Mesothelial cell of epicardium (in vitro differentiated cells): ENCODE measurements around the gene PRXL2A. TPM values are rescaled to one million over a fixed set of nuclear protein-coding genes. Genes with fewer than 3 reads are reported as not detected.
"Not testable (repeated sequence)": the region's sequence is repeated elsewhere in the genome, so short reads cannot be mapped to it uniquely, and the experiment has no call there.

Source experiments
- DNase-seq, 2 experiments: peaks; one replicate each; pipeline ENCODE4 v3.0.0; 2021; ENCODE audit warnings: low spot score in 2 of 2; ENCODE audit not compliant: unreplicated experiment in 2 of 2
- H3K27ac Mint-ChIP-seq: 2 replicates; pipeline ENCODE4 v1.8.0; 2021; ENCODE audit warnings: mixed read lengths
- H3K27me3 Mint-ChIP-seq: 2 replicates; pipeline ENCODE4 v1.8.0; 2021; ENCODE audit warnings: low read depth, mixed read lengths
- H3K36me3 Mint-ChIP-seq: 2 replicates; pipeline ENCODE4 v1.8.0; 2021; ENCODE audit warnings: mixed read lengths
- H3K4me1 Mint-ChIP-seq: 2 replicates; pipeline ENCODE4 v1.8.0; 2021; ENCODE audit warnings: mixed read lengths
- H3K4me3 Mint-ChIP-seq: 2 replicates; pipeline ENCODE4 v1.8.0; 2021; ENCODE audit warnings: mild to moderate bottlenecking, moderate library complexity, mixed read lengths
- H3K9me3 Mint-ChIP-seq: 2 replicates; pipeline ENCODE4 v1.8.0; 2021; ENCODE audit warnings: mixed read lengths
- total RNA-seq: library from RNA; stranded (reverse); gene quantifications from 3 replicates; pipeline ENCODE4 v1.2.1, GENCODE V29; 2021
- TF ChIP-seq, protein P1 (sequence below): fragments of 200-600 bp; sonication (generic); IDR thresholded peaks from one replicate; pipeline ENCODE4 v1.5.0; 2021; ENCODE audit warnings: antibody characterized with exemption; ENCODE audit not compliant: unreplicated experiment

Gene PRXL2A
- total RNA-seq, 1 donor from 2014 or later = 93.9 TPM

DNA sequence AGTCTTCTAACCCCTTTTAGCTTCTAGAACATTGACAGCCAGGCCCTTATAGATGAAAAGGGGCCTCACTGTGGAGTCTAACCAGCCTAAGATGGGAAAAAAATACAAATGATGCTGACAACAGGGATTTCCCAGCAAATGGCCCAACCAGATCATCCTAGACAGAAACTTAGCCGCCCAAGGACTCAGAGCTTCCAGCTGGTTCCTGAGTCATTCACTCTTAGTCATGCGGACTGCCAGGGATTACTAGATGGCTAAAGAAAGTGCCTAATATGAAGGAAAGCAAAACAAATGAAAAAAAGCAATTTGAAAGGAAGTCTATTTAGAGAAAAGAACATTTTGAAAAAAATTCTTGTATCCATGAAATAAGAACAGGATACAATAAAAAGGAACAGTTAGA is 69.5 kb downstream of the PRXL2A start:
- H3K4me1 Mint-ChIP-seq = peaks cover 14% of the 10 kb centered on the region
- no peak overlapping the region for H3K4me3 Mint-ChIP-seq
- peaks cover 27% of the 10 kb centered on the region for H3K36me3 Mint-ChIP-seq
- TF ChIP-seq, protein P1, sequence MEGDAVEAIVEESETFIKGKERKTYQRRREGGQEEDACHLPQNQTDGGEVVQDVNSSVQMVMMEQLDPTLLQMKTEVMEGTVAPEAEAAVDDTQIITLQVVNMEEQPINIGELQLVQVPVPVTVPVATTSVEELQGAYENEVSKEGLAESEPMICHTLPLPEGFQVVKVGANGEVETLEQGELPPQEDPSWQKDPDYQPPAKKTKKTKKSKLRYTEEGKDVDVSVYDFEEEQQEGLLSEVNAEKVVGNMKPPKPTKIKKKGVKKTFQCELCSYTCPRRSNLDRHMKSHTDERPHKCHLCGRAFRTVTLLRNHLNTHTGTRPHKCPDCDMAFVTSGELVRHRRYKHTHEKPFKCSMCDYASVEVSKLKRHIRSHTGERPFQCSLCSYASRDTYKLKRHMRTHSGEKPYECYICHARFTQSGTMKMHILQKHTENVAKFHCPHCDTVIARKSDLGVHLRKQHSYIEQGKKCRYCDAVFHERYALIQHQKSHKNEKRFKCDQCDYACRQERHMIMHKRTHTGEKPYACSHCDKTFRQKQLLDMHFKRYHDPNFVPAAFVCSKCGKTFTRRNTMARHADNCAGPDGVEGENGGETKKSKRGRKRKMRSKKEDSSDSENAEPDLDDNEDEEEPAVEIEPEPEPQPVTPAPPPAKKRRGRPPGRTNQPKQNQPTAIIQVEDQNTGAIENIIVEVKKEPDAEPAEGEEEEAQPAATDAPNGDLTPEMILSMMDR = no peak
- no peak for DNase-seq
- H3K27me3 Mint-ChIP-seq = no peaks in the 10 kb centered on the region
- no peak overlapping the region for H3K27ac Mint-ChIP-seq
- H3K9me3 Mint-ChIP-seq = peaks cover 15% of the 10 kb centered on the region

DNA sequence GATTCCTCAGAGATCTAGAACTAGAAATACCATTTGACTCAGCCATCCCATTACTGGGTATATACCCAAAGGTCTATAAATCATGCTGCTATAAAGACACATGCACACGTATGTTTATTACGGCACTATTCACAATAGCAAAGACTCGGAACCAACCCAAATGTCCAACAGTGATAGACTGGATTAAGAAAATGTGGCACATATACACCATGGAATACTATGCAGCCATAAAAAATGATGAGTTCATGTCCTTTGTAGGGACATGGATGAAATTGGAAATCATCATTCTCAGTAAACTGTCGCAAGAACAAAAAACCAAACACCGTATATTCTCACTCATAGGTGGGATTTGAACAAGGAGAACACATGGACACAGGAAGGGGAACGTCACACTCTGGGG is 72.0 kb downstream of the PRXL2A start:
- not testable (repeated sequence) for DNase-seq, H3K4me1 Mint-ChIP-seq, H3K4me3 Mint-ChIP-seq, H3K27ac Mint-ChIP-seq, H3K27me3 Mint-ChIP-seq
- Mint-ChIP-seq H3K36me3 (peaks cover 25% of the 10 kb centered on the region), H3K9me3 (peaks cover 15% of the 10 kb centered on the region)

DNA sequence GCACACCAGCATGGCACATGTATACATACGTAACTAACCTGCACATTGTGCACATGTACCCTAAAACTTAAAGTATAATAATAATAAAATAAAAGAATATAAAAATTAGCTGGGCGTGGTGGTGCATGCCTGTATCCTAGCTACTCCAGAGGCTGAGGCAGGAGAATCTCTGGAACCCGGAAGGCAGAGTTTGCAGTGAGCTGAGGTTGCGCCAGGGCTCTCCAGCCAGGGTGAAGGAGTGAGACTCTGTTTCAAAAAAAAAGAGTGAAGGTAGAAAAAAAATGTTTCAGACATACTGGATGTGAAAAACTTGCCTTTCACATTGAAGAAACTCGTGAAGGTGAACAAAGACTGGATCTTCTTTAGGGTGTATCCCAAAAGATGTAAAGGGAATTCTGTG is 72.5 kb downstream of the PRXL2A start:
- Mint-ChIP-seq H3K27me3 (no peaks in the 10 kb centered on the region), H3K27ac (no peak overlapping the region), H3K4me3 (no peak overlapping the region), H3K36me3 (peaks cover 23% of the 10 kb centered on the region), H3K4me1 (peaks cover 8% of the 10 kb centered on the region), H3K9me3 (peaks cover 15% of the 10 kb centered on the region)
- TF ChIP-seq, protein P1 = no peak
- DNase-seq = no peak

DNA sequence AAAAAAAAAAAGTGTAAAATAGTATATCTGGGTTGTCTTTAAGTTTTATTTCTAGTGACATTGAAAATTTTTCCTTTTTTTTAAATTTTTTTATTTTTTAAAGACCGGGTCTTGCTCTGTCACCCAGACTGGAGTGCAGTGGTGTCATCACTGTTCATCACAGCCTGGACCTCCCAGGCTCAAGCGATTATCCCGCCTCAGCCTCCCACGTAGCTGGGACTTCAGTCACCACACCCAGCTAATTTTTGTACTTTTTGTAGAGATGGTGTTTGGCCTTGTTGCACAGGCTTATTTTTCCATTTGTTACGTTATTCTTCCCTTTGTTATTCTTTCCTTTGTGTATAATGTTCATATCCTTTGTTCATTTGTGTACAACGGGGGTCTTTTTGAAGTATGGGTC is 75.9 kb downstream of the PRXL2A start:
- Mint-ChIP-seq H3K27me3 (no peaks in the 10 kb centered on the region), H3K36me3 (peaks cover 5% of the 10 kb centered on the region), H3K9me3 (no peaks in the 10 kb centered on the region), H3K4me1 (peaks cover 21% of the 10 kb centered on the region), H3K4me3 (no peak overlapping the region), H3K27ac (no peak overlapping the region)
- no peak for DNase-seq
- TF ChIP-seq, protein P1 = no peak

DNA sequence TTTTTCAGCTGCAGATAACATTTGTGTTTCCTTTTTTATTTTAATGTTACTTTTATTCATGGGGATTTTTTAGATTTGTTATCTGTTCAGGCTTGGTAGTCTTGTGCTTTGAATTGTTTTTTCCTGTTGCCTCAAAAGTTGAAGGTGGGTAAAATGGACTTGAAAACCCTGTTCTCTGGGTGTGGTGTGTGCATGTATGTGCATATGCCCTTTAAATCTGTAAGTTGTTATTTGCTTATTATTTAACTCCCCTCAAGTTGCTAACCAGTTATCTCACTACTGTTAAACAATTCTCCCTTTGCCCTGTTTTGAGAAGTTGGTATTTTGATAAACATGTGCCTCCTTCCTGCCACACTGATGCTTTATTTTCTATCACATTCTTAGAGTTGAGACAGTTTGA is 76.3 kb downstream of the PRXL2A start:
- H3K4me3 Mint-ChIP-seq = no peak overlapping the region
- no peaks in the 10 kb centered on the region for H3K9me3 Mint-ChIP-seq
- no peaks in the 10 kb centered on the region for H3K27me3 Mint-ChIP-seq
- TF ChIP-seq, protein P1 = no peak
- peaks cover 21% of the 10 kb centered on the region for H3K4me1 Mint-ChIP-seq
- DNase-seq = no peak
- peaks cover 8% of the 10 kb centered on the region for H3K36me3 Mint-ChIP-seq
- no peak overlapping the region for H3K27ac Mint-ChIP-seq

DNA sequence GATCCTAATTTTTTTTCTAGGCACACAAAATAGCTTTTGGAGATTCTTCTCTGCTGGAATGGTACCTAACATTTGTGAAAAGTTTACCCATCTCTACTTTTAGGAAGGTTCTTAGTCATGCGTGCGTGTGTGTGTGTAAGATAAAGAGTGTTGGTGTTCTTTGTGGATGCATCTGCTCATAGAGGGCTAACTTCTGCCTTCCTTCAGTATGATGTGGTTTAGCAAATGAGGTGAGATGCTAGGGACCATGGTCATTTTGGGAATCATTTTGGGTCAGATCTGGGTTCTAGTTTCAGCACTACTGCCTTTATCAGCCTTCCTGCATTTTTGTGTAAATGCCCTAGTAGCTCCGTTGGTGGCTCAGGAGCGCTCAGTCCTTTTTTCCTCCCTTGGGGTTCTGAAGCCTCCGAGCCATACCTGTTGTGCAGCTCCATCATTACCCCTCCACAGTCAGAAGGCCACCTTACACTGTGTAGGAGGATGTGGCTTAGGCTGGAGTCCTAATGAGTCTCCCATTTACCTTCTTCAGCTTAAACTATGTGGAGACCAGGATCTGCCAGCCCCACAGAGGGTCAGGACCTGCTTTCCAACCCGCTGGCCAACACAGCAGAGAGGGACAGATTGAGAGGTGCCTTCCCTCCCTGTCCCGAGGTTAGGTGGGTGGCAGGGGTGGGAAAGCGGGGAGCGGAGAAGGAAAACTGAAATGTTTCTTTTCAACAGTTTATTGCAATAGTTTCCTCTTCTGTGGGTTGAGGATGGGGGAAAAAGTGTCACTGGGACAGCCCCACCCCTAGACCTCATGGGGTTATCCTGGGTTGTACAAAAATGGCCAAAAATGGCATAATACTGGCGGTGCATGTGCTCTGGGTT is 77.0 kb downstream of the PRXL2A start:
- DNase-seq = no peak
- no peaks in the 10 kb centered on the region for H3K27me3 Mint-ChIP-seq
- TF ChIP-seq, protein P1 = no peak
- no peak overlapping the region for H3K27ac Mint-ChIP-seq
- no peak overlapping the region for H3K4me3 Mint-ChIP-seq
- H3K36me3 Mint-ChIP-seq = peaks cover 12% of the 10 kb centered on the region
- no peaks in the 10 kb centered on the region for H3K9me3 Mint-ChIP-seq
- H3K4me1 Mint-ChIP-seq = peaks cover 21% of the 10 kb centered on the region
